Liver (tissue), 3 donors: ENCODE data around the gene MYL6.

ENCODE experiments used
- CTCF ChIP-seq: fragments of 150-350 bp; IDR thresholded peaks from 2 replicates; pipeline ENCODE4 v1.5.1; 2017; ENCODE audit warnings: improper control_type of control experiment, low read depth, low read length; ENCODE audit not compliant: missing input control
- JUND ChIP-seq, 2 donors: IDR thresholded peaks; 2 replicates each; pipeline ENCODE4 v1.6.1; 2016; ENCODE audit warnings: antibody characterized with exemption in 2 of 2
- TAF1 ChIP-seq: conservative IDR thresholded peaks from 2 replicates; pipeline ENCODE4 v1.6.1; 2016; ENCODE audit warnings: antibody characterized with exemption, mild to moderate bottlenecking
- donor health status: healthy.
- donor health status: healthy.

GRCh38 chr12:56124133-56124532, 34.0 kb upstream of the MYL6 start:
- TF ChIP-seq CTCF (no peak), TAF1 (no peak), JUND (IDR thresholded peaks at IDR 0.05) (no peak)
